Measurements from ENCODE around the gene KRT77.

The KRT77 gene

DNA sequence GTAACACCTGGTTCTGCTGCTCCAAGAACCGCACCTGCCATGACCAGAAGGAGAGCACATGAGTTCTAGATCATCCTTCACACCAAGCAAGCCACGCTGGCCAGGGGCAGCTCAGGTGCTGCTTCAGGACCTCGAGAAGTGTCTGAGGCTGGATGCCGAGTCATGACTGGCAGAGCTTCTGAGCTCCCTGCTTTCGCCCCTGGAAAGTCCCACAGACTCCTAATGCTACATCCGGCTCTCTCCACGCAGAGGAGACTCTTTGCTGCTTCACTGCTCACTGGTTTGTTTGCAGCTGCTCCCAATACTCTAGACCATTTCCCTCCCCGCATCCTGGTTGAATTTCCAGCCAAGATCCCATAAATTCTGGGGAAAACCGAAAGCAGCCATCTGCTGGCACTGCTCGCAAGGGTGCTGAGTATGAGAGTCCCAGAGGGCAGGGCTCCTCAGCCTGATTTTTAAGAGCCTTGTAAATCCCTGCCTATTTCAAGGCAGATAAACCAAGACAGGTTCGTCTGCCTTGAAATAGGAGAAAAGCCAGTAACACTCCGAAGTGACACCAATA is 52.7 kb downstream of the KRT77 start:
- DNase-seq = no peak

DNA sequence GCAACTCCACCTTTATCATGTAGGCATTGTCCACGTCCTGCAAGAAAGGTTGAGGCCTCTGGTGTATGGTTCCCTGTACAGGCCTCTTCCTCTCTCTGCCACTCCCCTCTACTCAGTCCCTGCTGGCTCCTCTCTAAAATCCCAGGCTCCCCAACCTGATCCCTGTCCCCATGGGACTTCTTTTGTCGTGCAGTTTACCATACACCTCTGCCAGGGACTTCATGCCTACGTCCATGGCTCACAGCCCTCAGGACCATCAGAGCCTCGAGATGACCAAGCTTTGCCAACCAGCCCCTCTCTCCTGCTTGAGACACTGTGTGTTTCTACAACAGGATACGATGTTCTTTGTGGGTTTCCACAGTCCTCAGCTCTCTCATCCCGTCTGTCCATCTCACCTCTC is 54.3 kb downstream of the KRT77 start:
- DNase-seq = no peak

DNA sequence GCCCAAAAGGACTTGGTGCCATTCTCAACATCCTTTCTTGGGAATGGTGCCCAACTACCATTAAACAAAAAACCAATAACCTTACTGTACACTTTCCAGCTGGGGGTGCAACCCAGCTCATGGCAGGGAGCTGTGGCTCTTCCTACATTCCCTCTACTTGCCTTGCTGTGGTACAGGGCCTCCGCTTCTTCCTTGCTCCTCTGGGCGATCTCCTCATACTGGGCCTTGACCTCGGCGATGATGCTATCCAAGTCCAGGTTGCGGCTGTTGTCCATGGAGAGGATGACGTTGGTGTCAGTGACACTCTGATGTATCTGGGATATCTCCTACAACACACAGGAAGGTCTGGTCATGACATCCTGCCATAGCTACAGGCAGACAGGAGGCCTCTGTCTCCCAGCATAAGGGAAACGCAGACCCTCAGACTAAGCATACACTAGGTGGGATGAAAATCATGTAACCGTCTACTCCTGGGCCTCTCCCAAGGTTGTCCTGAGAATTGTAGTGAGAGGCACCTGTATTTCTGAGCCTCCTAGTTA is 55.2 kb downstream of the KRT77 start:
- DNase-seq = no peak

DNA sequence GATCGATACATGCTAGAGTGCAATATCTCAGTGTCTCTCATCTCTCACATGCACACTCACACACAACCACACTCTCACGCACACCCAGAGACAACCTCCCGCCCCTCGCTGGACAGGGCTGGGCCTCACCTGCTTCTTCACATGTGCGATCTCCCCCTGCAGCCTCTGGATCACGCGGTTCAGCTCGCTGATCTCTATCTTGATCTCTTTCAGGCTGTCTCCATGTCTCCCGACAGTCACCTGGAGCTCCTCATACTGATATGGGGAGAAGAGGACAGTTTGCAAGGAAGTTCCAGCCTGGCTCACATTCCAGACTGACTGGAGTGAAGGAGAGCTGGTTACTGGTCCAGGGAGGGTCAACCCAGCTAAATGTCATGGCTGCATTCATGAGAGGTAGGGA is 55.7 kb downstream of the KRT77 start:
- no peak for DNase-seq

DNA sequence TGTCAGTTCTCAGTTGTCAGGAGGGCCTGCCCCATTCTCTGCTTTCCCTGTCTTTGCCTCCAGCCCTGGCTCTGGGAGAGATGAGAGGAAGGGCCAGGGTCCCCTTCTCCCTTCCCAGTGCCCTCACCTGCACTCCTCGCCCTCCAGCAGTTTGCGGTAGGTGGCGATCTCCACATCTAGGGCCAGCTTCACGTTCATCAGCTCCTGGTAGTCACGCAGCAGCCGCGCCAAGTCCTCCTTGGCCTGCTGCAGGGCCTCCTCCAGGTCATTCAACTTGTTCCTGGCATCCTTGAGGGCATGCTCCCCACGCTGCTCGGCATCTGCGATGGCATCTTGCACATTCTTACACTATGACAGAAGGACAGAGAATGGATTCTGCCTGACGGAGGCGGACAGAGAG is 56.7 kb downstream of the KRT77 start:
- no peak for DNase-seq

DNA sequence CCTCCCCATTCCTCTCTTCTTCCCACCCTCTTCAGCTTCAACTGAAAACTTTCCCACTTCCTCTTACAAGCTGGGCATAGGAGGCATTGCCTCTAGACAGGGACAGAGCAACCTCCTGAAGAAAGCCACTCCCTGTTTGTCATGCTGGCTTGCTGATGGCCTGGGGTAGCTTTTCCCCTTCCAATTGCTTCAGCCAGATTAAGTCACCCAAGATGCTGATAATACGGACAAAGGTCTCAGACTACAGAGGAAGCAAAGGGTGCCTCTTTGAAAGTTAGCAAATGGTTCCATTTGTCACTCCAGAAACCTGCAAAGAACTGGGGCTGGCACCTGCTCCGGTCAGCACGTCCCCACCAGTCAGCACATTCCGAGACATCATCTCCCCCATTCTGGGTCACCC is 57.3 kb downstream of the KRT77 start:
- no peak for DNase-seq

DNA sequence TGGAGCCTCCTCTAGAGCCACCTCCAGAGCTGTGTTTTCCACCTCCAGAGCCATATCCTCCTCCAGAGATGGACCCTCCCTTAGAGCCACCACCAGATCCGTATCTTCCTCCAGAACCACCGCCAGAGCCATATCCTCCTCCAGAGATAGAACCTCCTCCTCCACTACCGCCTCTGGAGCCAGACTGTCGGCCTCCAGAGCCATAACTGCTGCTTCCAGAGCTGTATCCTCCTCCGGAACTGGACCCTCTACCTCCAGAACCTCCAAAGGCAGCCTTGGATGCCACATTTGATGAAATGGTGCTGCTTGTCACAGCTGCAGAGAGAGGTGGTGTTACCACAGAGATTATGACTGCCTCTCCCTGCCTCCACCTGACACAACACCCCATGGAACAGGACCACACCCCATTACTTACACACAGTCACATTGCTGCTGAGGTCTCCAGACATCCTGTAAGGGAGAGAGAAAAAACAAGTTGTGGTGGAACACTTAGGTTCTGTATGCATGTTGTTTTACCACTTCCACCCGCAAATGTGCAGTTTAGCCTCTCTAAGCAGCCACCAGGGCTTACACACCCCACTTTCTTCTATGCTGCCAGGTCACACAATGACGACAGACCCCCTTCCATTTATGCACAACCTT is 58.1 kb downstream of the KRT77 start:
- DNase-seq = no peak

DNA sequence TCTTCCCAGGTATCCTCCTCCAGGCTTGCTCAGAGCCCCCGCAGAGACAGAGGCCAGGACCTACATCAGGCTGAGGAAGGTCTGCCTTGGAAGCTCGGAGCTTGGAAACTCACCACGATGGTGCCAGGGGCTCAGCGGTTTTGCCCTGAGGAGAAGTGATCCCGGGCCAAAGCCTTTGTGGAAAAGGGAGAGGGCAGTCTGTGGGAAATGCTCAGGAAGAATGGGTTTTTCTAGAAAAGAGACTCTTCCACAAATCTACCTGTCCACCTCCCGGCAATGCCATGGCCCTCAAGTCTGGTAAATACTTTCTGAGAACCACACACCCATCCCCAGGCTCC is 59.3 kb downstream of the KRT77 start:
- no peak for DNase-seq

DNA sequence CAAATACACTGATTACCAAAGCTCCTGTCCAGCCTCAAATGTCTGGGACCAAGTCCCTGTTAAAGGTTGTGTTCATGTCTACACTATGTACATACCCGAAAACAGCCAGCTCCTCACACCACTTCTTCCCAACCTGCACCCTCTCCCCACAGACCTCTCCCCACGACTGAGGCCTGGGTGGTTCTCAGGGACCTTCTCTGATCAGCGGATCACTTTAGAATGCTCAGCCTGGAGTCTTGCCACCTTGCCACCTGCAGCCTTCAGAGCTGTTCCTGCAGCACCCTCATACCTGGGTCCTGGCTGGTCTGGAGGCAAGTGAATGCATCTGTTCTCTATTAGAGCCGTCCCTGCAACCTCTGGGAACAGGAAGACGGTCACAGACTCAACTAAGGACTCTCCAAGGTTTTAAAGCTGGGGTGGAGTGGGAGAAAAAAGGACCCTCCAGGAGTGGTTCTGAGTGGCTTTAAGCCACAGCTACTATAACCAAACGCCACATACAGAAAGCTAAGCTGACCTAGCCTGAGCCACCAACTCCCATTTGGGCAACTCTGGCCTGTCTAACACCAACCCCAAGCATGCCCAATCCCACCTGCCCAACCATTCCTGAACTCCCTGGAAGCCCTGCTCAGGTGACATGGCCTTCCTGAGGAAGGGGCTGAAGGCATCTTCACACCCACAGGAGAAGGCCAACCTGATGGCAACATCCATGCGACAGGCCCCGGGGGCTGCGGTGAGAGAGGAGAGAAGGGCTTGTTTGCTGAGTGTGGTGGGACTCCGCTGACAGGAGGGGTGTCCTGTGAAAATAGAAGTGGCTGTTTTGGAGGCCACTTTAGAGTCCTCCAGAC is 59.9 kb downstream of the KRT77 start:
- no peak for DNase-seq

DNA sequence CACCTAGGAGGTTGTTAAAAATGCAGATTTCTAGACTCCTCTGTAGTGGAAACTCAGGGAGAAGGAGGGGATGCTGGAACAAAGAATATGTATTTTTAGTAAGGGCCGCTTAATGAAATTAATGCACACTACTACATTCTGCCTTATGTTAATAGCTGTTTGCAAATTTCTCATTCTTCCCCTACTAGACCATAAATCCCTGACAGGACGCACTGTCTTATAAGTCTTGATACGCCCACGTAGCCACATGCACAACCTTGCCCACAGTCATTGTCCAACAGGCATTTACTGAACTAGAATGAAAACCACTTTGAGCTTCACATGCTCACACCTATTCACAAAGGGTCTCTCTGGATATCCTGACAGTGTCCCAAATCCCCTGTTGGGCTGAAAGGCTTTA is 61.9 kb downstream of the KRT77 start:
- DNase-seq = no peak
